ENCODE measurements around the gene FAM168B. TPM values are rescaled to one million over a fixed set of nuclear protein-coding genes. Genes with fewer than 3 reads are reported as not detected.

Gene FAM168B
- total and polyA plus RNA-seq, 10 of the 15 experiments (the other 5 are each of a cell fraction or from before 2014, with no cell fraction given), result 3.5 to 77.3 (median 45.9) TPM

DNA sequence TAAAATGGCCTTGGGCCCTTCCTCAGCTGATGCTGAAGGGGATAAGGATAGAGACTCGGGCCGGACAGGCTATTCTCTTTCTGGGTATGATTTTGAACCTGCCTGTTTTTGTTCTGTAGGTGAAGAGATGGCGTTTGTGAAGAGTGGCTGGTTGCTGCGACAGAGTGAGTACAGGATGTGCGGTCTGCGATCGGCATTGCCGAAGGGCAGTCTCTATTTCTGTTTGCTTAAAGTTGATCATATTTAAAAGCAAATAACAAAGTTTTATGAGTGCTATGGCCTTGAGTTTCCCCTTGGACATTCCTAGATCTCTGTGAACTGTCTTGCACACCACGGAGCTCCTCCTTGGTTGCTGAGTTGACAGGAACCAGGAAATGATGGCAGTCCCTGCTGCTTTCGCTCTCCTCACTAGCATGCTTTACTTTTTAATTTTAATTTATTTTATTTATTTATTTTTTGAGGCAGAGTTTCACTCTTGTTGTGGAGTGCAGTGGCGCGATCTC, 27.6 kb upstream of the FAM168B start:
- H4K20me1 ChIP-seq (ENCODE audit: control insufficient read depth, insufficient read depth), result no peaks in the 10 kb centered on the region
- BruUV-seq (replicated peaks), result no TSS peak
- H3K4me2 ChIP-seq (ENCODE audit: control insufficient read depth, insufficient read depth), result no peak overlapping the region
- no peak overlapping the region for H3K27ac ChIP-seq (ENCODE audit: control insufficient read depth, insufficient read depth)
- ChIA-PET CTCF (no interaction called here), POLR2A (interaction anchor here (0.7 kb wide), 1 partner anchor 9 kb away, joined by 4 read pairs; no protein-coding TSS in a partner anchor), SMC1A (ENCODE audit: uncharacterized antibody, unreplicated experiment) (no interaction called here), RAD21 (ENCODE audit: unreplicated experiment) (no interaction called here)
- WGBS (ENCODE audit: insufficient coverage, insufficient replicate concordance, low lambda C conversion rate, missing lambda C conversion rate), result 97% methylated on average over 12 of the region's 12 CpGs
- TF ChIP-seq ATF7 (IDR thresholded peaks at IDR 0.05; ENCODE audit: low read depth), result no peak
- TF ChIP-seq IRF4 (IDR thresholded peaks at IDR 0.05; ENCODE audit: low read depth, low read length), result no peak
- no peak for TF ChIP-seq SMC3 (IDR thresholded peaks at IDR 0.05; ENCODE audit: borderline replicate concordance, low read length)
- TF ChIP-seq RCOR1 (conservative IDR thresholded peaks at IDR 0.05; ENCODE audit: low read depth, low read length), result no peak
- no peak for TF ChIP-seq MEF2A (IDR thresholded peaks at IDR 0.05; ENCODE audit: insufficient read depth, low read depth, low read length)
- TF ChIP-seq, protein P1, sequence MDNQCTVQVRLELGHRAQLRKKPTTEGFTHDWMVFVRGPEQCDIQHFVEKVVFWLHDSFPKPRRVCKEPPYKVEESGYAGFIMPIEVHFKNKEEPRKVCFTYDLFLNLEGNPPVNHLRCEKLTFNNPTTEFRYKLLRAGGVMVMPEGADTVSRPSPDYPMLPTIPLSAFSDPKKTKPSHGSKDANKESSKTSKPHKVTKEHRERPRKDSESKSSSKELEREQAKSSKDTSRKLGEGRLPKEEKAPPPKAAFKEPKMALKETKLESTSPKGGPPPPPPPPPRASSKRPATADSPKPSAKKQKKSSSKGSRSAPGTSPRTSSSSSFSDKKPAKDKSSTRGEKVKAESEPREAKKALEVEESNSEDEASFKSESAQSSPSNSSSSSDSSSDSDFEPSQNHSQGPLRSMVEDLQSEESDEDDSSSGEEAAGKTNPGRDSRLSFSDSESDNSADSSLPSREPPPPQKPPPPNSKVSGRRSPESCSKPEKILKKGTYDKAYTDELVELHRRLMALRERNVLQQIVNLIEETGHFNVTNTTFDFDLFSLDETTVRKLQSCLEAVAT (IDR thresholded peaks at IDR 0.05), result no peak
- TF ChIP-seq SMAD5 (IDR thresholded peaks at IDR 0.05; ENCODE audit: low read depth), result no peak
- no peak for TF ChIP-seq ZNF274 (IDR thresholded peaks at IDR 0.05; ENCODE audit: insufficient read depth, insufficient read length)
- no peak for TF ChIP-seq TAF1 (IDR thresholded peaks at IDR 0.05; ENCODE audit: borderline replicate concordance, low read depth, low read length)
- TF ChIP-seq, protein P2, sequence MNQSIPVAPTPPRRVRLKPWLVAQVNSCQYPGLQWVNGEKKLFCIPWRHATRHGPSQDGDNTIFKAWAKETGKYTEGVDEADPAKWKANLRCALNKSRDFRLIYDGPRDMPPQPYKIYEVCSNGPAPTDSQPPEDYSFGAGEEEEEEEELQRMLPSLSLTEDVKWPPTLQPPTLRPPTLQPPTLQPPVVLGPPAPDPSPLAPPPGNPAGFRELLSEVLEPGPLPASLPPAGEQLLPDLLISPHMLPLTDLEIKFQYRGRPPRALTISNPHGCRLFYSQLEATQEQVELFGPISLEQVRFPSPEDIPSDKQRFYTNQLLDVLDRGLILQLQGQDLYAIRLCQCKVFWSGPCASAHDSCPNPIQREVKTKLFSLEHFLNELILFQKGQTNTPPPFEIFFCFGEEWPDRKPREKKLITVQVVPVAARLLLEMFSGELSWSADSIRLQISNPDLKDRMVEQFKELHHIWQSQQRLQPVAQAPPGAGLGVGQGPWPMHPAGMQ (IDR thresholded peaks at IDR 0.05; ENCODE audit: borderline replicate concordance), result no peak
- TF ChIP-seq ZNF217 (IDR thresholded peaks at IDR 0.05), result no peak
- no peak for TF ChIP-seq RUNX3 (IDR thresholded peaks at IDR 0.05; ENCODE audit: low read length)
- TF ChIP-seq KLF5 (IDR thresholded peaks at IDR 0.05; ENCODE audit: partially characterized antibody), result no peak
- TF ChIP-seq, protein P3, sequence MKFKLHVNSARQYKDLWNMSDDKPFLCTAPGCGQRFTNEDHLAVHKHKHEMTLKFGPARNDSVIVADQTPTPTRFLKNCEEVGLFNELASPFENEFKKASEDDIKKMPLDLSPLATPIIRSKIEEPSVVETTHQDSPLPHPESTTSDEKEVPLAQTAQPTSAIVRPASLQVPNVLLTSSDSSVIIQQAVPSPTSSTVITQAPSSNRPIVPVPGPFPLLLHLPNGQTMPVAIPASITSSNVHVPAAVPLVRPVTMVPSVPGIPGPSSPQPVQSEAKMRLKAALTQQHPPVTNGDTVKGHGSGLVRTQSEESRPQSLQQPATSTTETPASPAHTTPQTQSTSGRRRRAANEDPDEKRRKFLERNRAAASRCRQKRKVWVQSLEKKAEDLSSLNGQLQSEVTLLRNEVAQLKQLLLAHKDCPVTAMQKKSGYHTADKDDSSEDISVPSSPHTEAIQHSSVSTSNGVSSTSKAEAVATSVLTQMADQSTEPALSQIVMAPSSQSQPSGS (IDR thresholded peaks at IDR 0.05; ENCODE audit: low read length), result no peak
- TF ChIP-seq BHLHE40 (IDR thresholded peaks at IDR 0.05; ENCODE audit: borderline replicate concordance in 1 of 2, low read depth in 2 of 2, low read length in 1 of 2), result no peak
- no peak for TF ChIP-seq MEF2B (IDR thresholded peaks at IDR 0.05; ENCODE audit: partially characterized antibody, poor library complexity, severe bottlenecking)
- no peak for TF ChIP-seq MYB (IDR thresholded peaks at IDR 0.05; ENCODE audit: borderline replicate concordance, low read depth, low read length)
- in situ Hi-C loops (cut with MboI) (no loop called here), intact Hi-C loops (cut with micrococcal nuclease; ENCODE audit: unreplicated experiment) (no loop called here)
- no peak overlapping the region for H3K4me3 ChIP-seq
- ATAC-seq (no peak), DNase-seq (ENCODE audit: low read depth, low spot score) (no peak), FAIRE-seq (no peak)
- no peaks in the 10 kb centered on the region for H3K4me1 ChIP-seq (ENCODE audit: control insufficient read depth, insufficient read depth, low read length)
- peaks cover 5% of the 10 kb centered on the region for H3K9me3 ChIP-seq (replicated peaks; ENCODE audit: control insufficient read depth, insufficient read depth, low read length)
- no peak overlapping the region for H2AFZ ChIP-seq (ENCODE audit: control insufficient read depth, low read depth, low read length)
- no peak overlapping the region for H3K9ac ChIP-seq (ENCODE audit: control insufficient read depth, insufficient read depth, low read length)
- H3K27me3 ChIP-seq (replicated peaks in 1 of 2; ENCODE audit: control insufficient read depth in 2 of 2, insufficient read depth in 2 of 2, low read length in 1 of 2), result no peaks in the 10 kb centered on the region
- peaks cover 9 to 17% of the 10 kb centered on the region in 2 experiments for H3K36me3 ChIP-seq (ENCODE audit: control insufficient read depth in 2 of 2, insufficient read depth in 2 of 2, low read length in 1 of 2)
- peaks cover 17% of the 10 kb centered on the region for H3K79me2 ChIP-seq (ENCODE audit: control insufficient read depth, insufficient read depth, low read length)
